OCI-LY1 (cell line): ENCODE results near the gene TSKU.

Source experiments
- CTCF ChIP-seq: fragments of 200-600 bp; sonication (generic), shearing (Covaris generic); IDR thresholded peaks from 2 replicates; pipeline ENCODE4 v1.5.1; 2017; ENCODE audit warnings: mild to moderate bottlenecking, antibody characterized with exemption, low read length, moderate library complexity, mixed read lengths
- EZH2 ChIP-seq: fragments of 200-600 bp; sonication (generic), shearing (Covaris generic); IDR thresholded peaks from 2 replicates; pipeline ENCODE4 v1.8.0; 2017; ENCODE audit warnings: borderline replicate concordance, mixed run types, mild to moderate bottlenecking, antibody characterized with exemption, low read length, moderate library complexity, mixed read lengths

GRCh38 chr11:76783294-76783895 lies at the start of gene TSKU:
- no peak for TF ChIP-seq CTCF
- no peak for TF ChIP-seq EZH2
